ENCODE results near the gene PLA2G2C.
"Not testable (repeated sequence)": the region's sequence is repeated elsewhere in the genome, so short reads cannot be mapped to it uniquely, and the experiment has no call there.

The PLA2G2C gene

GRCh38 chr1:20134995-20135394, 51.3 kb downstream of the PLA2G2C start:
- no peak for DNase-seq (ENCODE audit: low read depth, low spot score)

DNA sequence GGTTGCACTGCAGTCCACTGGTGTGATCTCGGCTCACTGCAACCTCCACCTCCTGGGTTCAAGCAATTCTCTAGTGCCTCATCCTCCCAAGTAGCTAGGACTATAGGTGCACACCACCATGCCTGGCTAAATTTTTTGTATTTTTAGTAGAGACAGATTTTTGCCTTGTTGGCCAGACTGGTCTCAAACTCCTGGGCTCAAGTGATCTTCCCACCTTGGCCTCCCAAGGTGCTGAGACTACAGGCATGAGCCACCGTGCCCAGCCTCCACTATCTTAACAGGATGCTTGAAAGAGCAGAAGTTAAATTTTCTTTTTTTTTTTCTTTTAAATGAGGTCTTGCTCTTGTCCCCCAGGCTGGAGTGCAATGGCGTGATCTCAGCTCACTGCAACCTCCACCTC, 55.8 kb downstream of the PLA2G2C start:
- DNase-seq (ENCODE audit: low read depth, low spot score), result not testable (repeated sequence)

- no peak for DNase-seq (ENCODE audit: low read depth, low spot score)
These were observed 59.4 kb downstream of the PLA2G2C start for GRCh38 chr1:20126806-20127440.

DNA sequence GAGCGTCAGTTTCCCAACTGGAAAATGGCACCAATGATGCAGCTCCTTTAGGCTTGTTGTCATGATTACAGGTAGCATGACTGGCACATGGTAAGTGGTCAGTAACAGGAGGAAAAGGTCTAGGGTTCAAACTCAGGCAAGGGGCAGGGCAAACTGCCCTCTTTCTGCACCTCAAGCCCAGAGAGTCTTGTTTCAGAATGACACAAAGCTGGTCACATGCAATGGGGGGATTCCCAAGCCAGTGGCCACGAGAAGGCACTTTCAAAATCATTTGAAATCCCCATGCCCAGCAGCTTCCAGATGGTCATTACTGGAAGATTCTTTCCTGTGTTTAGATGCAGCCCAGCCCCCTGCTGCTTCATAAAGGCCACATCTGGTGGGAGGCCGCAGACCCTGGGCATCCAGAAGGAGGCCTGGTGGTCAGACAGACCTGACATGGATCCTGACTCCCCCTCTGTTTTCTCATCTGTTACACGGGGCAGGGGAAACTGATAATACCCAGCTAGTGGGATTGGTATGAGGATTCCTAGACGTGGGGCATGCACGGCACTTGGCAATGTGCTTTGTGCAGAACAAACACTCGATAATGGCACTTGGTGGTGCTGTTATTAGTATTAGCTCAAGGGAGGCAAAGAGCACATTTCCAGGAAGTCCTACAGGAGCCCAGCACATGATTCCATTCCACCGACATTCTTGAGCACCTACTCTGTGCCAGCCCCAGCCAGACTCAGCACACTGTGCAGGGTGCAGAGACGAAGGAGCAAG, 60.1 kb downstream of the PLA2G2C start:
- DNase-seq (ENCODE audit: low read depth, low spot score), result no peak

GRCh38 chr1:20125100-20125499, 61.2 kb downstream of the PLA2G2C start:
- DNase-seq (ENCODE audit: low read depth, low spot score), result no peak

DNA sequence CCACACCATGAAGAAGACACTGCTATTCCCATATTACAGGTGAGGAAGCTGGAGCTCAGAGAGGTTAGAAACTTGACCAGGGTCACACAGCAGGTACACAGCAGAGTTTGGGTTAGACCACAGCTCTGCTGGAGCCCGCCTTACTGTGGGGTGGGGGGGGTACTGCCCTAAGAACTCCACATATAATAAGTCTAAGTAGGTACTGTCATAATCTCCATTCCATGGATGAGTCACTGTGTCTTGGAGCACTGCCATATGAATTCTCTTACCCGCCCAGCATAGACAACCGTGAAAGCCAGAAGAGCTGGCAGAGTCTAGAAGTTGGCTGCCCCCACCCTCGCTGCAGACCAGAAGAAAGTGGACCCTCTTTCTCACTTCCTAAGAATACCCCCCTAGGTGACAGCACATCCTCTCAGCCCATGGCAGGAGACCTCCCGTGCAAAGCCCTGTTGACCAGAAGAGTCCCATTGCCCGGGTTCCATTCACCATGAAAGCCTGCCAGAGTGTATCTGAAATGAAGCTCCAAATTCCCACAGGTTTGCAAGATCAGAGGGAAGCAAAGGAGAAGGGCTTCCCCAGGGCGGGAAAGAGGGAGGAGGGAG, 61.8 kb downstream of the PLA2G2C start:
- no peak for DNase-seq (ENCODE audit: low read depth, low spot score)

DNA sequence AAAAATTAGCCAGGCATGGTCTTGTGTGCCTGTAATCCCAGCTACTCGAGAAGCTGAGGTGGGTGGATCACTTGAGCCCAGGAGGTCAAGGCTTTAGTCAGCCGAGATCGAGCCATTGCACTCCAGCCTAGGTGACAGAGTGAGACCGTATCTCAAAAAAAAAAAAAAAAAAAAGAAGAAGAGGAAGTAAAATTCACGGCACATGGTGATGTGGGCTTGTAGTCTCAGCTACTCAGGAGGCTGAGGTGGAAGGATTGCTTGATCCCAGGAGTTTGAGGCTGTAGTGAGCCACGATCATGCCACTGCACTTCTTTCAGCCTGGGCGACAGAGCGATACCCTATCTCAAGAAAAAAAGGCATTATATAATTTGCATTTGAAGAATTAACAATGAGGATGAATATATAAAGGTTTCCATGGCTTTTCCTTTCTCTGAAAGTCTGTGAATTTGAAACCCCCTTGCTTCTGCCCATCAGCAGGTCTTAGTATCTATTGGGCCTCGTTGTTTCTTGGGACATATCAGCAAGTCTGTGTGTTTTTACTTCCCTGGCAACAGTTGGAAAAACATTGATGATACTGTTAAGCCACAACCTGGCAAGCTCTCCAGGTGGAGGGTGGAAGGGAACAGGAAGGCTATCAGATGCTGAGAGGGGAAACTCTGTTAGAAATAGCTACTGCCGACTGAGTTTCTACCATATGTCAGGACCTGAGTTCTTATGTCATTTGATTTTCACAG, 62.4 kb downstream of the PLA2G2C start:
- no peak for DNase-seq (ENCODE audit: low read depth, low spot score)

DNA sequence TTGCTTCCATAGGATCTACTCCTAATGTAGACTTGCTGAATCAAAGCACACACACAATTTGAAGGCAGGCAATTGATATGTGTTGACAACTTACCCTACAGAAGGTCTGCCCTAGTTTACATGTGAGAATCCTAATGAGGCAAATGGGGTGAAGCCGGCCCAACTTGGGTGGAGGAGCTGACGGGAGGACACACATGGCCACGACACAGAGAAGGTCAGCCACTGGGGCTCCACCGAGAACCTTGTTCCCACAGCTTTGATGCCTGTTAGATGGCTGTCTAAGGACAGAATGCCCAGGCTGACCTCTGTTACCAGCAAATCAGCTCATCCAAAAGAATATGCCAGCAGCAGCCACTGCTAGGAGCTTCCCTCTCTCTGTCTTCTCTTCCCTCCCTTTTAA, 65.5 kb downstream of the PLA2G2C start:
- DNase-seq (ENCODE audit: low read depth, low spot score), result no peak

GRCh38 chr1:20119347-20119746, 67.0 kb downstream of the PLA2G2C start, which contains the start of gene PLA2G2D:
Gene PLA2G2D, minus strand, starts transcription at chr1:20119536. Its CDS starts 38 bp downstream, at chr1:20119498.
- no peak for DNase-seq (ENCODE audit: low read depth, low spot score)

- no peak for DNase-seq (ENCODE audit: low read depth, low spot score)
These were observed 69.1 kb downstream of the PLA2G2C start for GRCh38 chr1:20117236-20117635.

- no peak for DNase-seq (ENCODE audit: low read depth, low spot score)
These were observed 70.4 kb downstream of the PLA2G2C start for GRCh38 chr1:20115916-20116315.

GRCh38 chr1:20115479-20115878, 70.8 kb downstream of the PLA2G2C start:
- no peak for DNase-seq (ENCODE audit: low read depth, low spot score)

DNA sequence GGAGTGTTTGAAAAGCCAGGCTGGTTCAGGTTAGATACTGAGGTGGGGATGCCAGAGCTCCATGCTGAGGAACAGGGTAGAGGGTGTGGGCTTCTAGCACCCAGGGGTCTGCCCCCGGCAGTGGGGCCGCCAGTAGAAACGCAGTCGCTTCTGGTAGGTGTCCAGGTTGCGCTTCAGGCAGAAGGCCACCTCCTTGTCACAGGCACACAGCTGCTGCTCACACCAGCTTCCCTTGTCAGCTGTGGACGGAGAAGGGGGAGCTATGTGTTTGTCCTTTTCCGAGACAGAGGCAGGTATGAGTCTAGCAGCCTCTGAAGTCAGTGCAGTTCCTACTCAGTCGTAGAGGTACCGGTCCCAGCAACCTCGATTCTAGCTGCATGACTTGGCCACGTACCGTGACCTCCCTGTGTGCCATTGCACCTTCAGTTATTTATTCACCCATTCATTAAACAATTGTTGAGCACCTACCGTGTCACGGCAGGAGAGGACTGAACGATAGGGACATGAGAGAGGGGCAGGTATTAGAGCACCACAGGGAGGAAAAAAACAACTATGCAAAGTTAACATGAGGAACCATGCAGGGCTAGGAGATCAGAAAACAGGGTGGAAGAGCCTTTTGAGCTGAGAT, 72.2 kb downstream of the PLA2G2C start:
- DNase-seq (ENCODE audit: low read depth, low spot score), result no peak
